ENCODE measurements around the gene WNT8A. TPM values are rescaled to one million over a fixed set of nuclear protein-coding genes. Genes with fewer than 3 reads are reported as not detected.

The WNT8A gene
- total and polyA plus RNA-seq, 2 of the 8 experiments (the other 6 are each of a cell fraction or from before 2014, with no cell fraction given): 0.06 TPM; not detected in 1

- 13% methylated on average over 25 of the region's 31 CpGs; no CpG with 5 or more reads in 1 of the 2 experiments for WGBS, 2 experiments (ENCODE audit: extremely low coverage in 1 of 2, insufficient coverage in 1 of 2, insufficient read length in 1 of 2, insufficient replicate concordance in 2 of 2, low coverage in 1 of 2, low lambda C conversion rate in 2 of 2, missing lambda C conversion rate in 1 of 2)
- Histone ChIP-seq H3K79me1 (ENCODE audit: low read depth, low read length) (no peaks in the 10 kb centered on the region), H4K91ac (replicated peaks; ENCODE audit: insufficient read length, low read length) (no peak within 1 kb of the TSS), H3K23ac (ENCODE audit: insufficient read length) (no peak within 1 kb of the TSS), H3K56ac (replicated peaks; ENCODE audit: insufficient read length, low read depth, low read length) (no peak within 1 kb of the TSS), H3K79me2 (ENCODE audit: control insufficient read depth in 1 of 2, insufficient read depth in 2 of 2, low read length in 2 of 2) (no peaks in the 10 kb centered on the region), H2BK120ac (replicated peaks; ENCODE audit: low read depth, low read length) (no peak within 1 kb of the TSS), H3K14ac (ENCODE audit: insufficient read length) (no peak within 1 kb of the TSS), H3K4ac (replicated peaks; ENCODE audit: insufficient read length, low read depth, low read length) (no peak within 1 kb of the TSS), H2AFZ (ENCODE audit: low read length) (peak within 1 kb of the TSS; percentile 91), H3K9me3 (ENCODE audit: insufficient read depth in 2 of 2, low read depth in 1 of 2, low read length in 1 of 2) (no peaks in the 10 kb centered on the region), H2BK5ac (ENCODE audit: low read depth, low read length) (no peak within 1 kb of the TSS), H2AK5ac (ENCODE audit: low read depth, low read length) (no peak within 1 kb of the TSS), H4K20me1 (replicated peaks in 1 of 2; ENCODE audit: control insufficient read depth in 1 of 2, insufficient read depth in 2 of 2, low read length in 2 of 2) (no peaks in the 10 kb centered on the region), H2BK12ac (ENCODE audit: low read depth, low read length) (no peak within 1 kb of the TSS), H3K4me1 (replicated peaks in 1 of 4; ENCODE audit: control insufficient read depth in 3 of 4, insufficient read depth in 4 of 4, low read length in 3 of 4) (no peaks in the 10 kb centered on the region; a peak in 1 of 7 replicates), H4K8ac (ENCODE audit: extremely low read depth, insufficient read depth, low read length) (no peak within 1 kb of the TSS), H3K36me3 (ENCODE audit: control insufficient read depth in 2 of 4, insufficient read depth in 4 of 4, low read length in 3 of 4) (no peaks in the 10 kb centered on the region), H3K23me2 (ENCODE audit: low read depth, low read length) (peaks cover 4% of the 10 kb centered on the region; the same call in 1 of the 2 replicates), H3K4me3 (ENCODE audit: extremely low read depth in 1 of 4, insufficient read depth in 2 of 4, low read depth in 3 of 4, low read length in 4 of 4) (peak within 1 kb of the TSS; percentile 59 to 78 (median 66)), H3K18ac (ENCODE audit: extremely low read depth, low read length) (no peak within 1 kb of the TSS), H3K4me2 (ENCODE audit: insufficient read depth in 1 of 2, low read depth in 2 of 2, low read length in 2 of 2) (peak within 1 kb of the TSS; percentile 64 to 73), H2BK20ac (ENCODE audit: low read length) (no peak within 1 kb of the TSS), H4K5ac (ENCODE audit: insufficient read length, low read depth, low read length) (no peak within 1 kb of the TSS), H3K9ac (replicated peaks in 1 of 4; ENCODE audit: extremely low read depth in 1 of 4, low read depth in 3 of 4, low read length in 3 of 4) (no peak within 1 kb of the TSS; a peak in 1 of 7 replicates), H2BK15ac (ENCODE audit: low read length) (no peak within 1 kb of the TSS), H3K27ac (ENCODE audit: low read depth, low read length) (no peak within 1 kb of the TSS), H3K27me3 (replicated peaks in 1 of 4; ENCODE audit: control insufficient read depth in 3 of 4, extremely low read depth in 1 of 4, insufficient read depth in 3 of 4, low read length in 3 of 4) (no peaks in the 10 kb centered on the region)
- peak; percentile 43 to 83 for DNase-seq (ENCODE audit: low read depth in 1 of 2, low spot score in 2 of 2)
- ChIA-PET POLR2A (ENCODE audit: partially characterized antibody) (interaction anchor here (1.2 to 1.3 kb wide), 2 partner anchors 9 to 326 kb away, joined by 3 to 4 read pairs; partner anchors contain the start of gene EGR1), CTCF (ENCODE audit: partially characterized antibody) (interaction anchor here (0.6 to 2.8 kb wide), 7 partner anchors 23 to 221 kb away, joined by 3 to 10 read pairs (median 4); no protein-coding TSS in a partner anchor)
- FAIRE-seq: no peak
- peak; percentile 39 for TF ChIP-seq SAP30 (IDR thresholded peaks at IDR 0.05; ENCODE audit: insufficient read depth, insufficient replicate concordance, low read length)
- TF ChIP-seq SP1 (IDR thresholded peaks at IDR 0.05; ENCODE audit: low read depth, low read length): 0 out of 2 replicates have a peak, but pooled peaks have one; percentile 34
- TF ChIP-seq RBBP5 (IDR thresholded peaks at IDR 0.05; ENCODE audit: borderline replicate concordance, low read depth, low read length): no peak
- TF ChIP-seq CHD2 (IDR thresholded peaks at IDR 0.05; ENCODE audit: low read length): no peak
- 0 out of 2 replicates have a peak, but pooled peaks have one; percentile 2 for TF ChIP-seq TCF12 (IDR thresholded peaks at IDR 0.05; ENCODE audit: low read depth, low read length)
- peak; percentile 9; the same call in 1 of the 2 replicates for TF ChIP-seq MAX (IDR thresholded peaks at IDR 0.05)
- TF ChIP-seq TAF1 (IDR thresholded peaks at IDR 0.05; ENCODE audit: low read depth, low read length): no peak
- peak in 1 of 2 experiments; percentile 61; a peak in 1 of 4 replicates for TF ChIP-seq HDAC2 (IDR thresholded peaks at IDR 0.05; ENCODE audit: borderline replicate concordance in 1 of 2, low read depth in 2 of 2, low read length in 2 of 2)
- TF ChIP-seq SIN3A (conservative IDR thresholded peaks at IDR 0.05 in 1 of 2, IDR thresholded peaks at IDR 0.05 in 1 of 2; ENCODE audit: low read depth in 1 of 2, low read length in 2 of 2): peak; percentile 88 to 96; a peak in 3 of 4 replicates
- peak; percentile 32 for TF ChIP-seq KDM4A (IDR thresholded peaks at IDR 0.05; ENCODE audit: low read depth, low read length, severe bottlenecking)
- peak; percentile 32 for TF ChIP-seq ASH2L (IDR thresholded peaks at IDR 0.05; ENCODE audit: low read length)
Measured at GRCh38 chr5:138138949-138139780, 55.3 kb downstream of the WNT8A start, which contains the start of gene NME5. TSS of gene NME5 (minus strand) at chr5:138139428. CDS start at chr5:138138780, 648 bp downstream.
